ES-I3 (cell line): ENCODE results near the gene MEG3.

ENCODE experiments used
- H3K36me3 ChIP-seq: 2 replicates; pipeline ENCODE4 v1.6.1; 2013; ENCODE audit warnings: mild to moderate bottlenecking, low read length, control low read depth, moderate library complexity; ENCODE audit not compliant: insufficient read depth
- H3K4me1 ChIP-seq: 2 replicates; pipeline ENCODE4 v1.6.1; 2013; ENCODE audit warnings: mild to moderate bottlenecking, control low read depth, low read length; ENCODE audit not compliant: insufficient read depth
- H3K9ac ChIP-seq: 2 replicates; pipeline ENCODE4 v1.6.1; 2013; ENCODE audit warnings: low read depth, mild to moderate bottlenecking, low read length, moderate library complexity
- H3K9me3 ChIP-seq: 2 replicates; pipeline ENCODE4 v1.6.1; 2013; ENCODE audit warnings: mild to moderate bottlenecking, low read length, moderate library complexity; ENCODE audit not compliant: control insufficient read depth, insufficient read depth

The MEG3 gene

DNA sequence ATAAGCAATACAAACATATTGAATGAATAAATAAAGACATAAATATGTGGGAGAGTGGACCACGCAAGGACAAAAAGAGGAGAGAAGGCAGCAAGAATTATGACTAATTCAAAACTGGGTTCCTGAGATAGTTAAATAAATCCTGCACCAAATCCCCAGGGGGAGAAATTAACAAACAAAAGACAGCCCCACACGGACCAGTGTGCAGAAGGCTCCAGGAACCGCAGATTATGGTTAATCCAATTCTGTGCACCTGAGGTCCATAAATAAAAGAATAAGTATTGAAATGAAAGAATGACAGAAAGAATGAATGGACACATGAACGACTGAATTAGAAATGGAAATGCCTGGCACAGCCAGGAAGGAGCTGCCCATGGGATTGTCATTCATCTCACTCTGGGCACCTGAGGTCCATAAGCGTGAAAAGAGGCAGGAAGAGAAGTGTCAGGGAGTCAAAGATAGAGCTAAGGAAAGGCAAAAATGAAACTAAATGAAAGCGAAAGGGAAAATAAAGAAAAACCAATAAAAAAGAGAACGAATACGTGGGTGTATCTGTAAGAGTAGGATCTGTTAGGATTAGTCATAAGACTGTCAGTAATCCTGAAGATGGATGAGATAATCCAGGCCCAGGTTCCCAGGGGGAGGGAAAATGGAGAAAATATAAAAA is 23.3 kb downstream of the MEG3 start:
- Histone ChIP-seq H3K36me3 (no peaks in the 10 kb centered on the region), H3K9me3 (no peaks in the 10 kb centered on the region), H3K4me1 (no peaks in the 10 kb centered on the region), H3K9ac (no peak overlapping the region)

DNA sequence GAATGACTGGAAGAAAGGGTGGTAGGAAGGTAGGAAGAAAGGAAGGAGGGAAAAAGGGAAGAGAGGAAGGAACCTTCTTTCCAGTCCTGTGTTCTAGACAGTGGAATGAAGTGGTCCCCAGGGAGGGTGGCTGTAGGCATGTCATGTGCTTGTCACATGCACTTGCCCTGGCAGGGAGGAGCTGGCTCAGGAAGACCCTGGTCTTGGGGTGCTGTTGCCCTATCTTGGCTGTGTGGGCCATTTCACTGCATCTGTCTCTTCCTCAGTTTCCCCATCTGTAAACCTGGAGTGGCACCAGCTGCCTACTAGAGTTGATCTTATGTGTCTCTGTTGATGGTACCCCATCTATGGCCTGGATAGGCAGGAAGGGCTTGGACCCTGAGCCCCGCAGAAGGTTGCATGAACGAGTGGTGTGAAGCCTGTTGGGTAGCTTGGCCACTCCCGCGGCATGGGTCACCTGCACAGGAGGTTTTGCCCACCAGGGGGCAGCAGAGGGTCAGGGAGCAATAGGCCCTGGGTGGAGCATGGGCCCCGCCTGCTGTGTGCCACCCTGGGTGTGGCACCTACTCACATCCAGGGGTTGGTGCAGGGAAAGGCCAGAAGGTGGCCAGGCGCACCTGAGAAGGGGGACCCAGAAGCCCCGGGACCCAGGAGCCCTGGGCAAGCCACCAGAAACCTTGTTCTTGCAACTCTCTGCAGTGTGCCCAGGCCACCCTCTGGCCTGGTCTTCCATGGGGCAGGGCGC is 25.1 kb downstream of the MEG3 start:
- H3K4me1 ChIP-seq, result no peaks in the 10 kb centered on the region
- no peak overlapping the region for H3K9ac ChIP-seq
- H3K36me3 ChIP-seq, result no peaks in the 10 kb centered on the region
- H3K9me3 ChIP-seq, result no peaks in the 10 kb centered on the region

DNA sequence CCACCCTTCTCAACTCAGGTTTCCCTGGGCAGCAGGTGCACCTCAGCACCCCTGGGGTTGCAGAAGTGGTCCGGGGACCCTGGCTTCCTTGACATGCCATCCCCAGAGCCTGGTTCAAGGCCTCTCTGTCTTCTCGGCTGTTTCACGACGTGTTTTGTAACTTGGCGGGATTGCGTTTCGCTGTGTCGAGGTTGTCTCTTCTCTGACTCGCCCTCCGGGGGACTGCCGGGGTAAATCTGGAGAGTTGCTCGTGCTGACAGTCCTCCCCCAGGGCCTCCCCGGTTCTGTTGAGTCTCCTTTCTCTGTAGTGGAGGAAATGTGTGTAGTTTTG is 25.6 kb downstream of the MEG3 start:
- no peaks in the 10 kb centered on the region for H3K9me3 ChIP-seq
- no peaks in the 10 kb centered on the region for H3K36me3 ChIP-seq
- no peak overlapping the region for H3K9ac ChIP-seq
- no peaks in the 10 kb centered on the region for H3K4me1 ChIP-seq

DNA sequence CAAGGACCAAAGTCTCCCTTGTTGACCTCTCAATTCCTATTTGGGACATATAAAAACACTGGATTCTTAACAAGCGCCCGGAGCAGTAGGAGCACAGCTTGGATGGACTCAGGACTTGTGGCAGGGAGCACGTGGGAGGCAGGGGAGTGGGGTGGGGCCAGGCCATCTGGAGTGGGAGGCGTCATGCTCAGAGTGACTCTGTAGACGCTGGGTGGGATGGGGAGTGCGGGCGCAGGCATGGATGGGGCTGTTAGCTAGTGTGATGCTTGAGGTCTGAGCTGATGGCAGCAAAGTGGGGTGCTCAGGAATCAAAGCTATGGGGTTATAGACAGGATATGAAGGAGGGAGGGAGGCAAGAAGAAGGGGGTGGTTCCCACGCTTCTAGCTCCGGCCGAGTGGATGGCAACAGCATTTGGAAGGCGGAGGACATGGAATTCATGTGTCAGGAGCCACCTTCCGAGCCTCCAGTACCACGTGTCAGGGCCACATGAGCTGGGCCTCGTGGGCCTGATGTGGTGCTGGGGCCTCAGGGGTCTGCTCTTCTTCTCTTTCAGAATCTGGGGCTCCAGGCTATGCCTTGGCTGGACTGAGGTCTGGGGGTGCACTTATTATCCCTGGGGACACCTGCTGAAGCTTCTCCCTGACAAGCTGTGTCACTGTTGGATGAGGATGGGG is 26.2 kb downstream of the MEG3 start:
- H3K36me3 ChIP-seq, result no peaks in the 10 kb centered on the region

DNA sequence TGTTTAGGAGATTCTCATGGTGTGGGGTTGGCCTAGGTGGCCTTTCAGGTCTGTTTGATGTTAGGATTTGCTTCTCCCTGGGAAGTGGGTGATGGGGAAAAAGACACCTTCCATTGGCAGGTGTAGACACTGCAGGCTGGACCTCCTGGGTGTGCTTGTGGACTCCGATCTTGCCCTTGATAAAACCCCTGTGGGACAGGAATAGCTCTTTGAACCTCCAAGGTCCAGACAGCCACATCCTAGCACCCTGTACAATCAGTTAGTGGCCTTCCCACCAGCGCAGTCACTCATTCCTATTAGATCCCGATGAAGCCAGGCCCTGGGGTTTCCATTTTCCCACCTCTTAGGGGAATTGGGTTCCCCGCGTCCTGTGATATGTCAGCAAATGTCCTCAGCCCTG is 28.5 kb downstream of the MEG3 start:
- H3K9me3 ChIP-seq, result no peaks in the 10 kb centered on the region
- no peaks in the 10 kb centered on the region for H3K4me1 ChIP-seq
- H3K36me3 ChIP-seq, result no peaks in the 10 kb centered on the region
- no peak overlapping the region for H3K9ac ChIP-seq

More for the DNA sequence above, 26.2 kb downstream of the MEG3 start:
- H3K4me1 ChIP-seq, result no peaks in the 10 kb centered on the region
- no peaks in the 10 kb centered on the region for H3K9me3 ChIP-seq
- H3K9ac ChIP-seq, result no peak overlapping the region

DNA sequence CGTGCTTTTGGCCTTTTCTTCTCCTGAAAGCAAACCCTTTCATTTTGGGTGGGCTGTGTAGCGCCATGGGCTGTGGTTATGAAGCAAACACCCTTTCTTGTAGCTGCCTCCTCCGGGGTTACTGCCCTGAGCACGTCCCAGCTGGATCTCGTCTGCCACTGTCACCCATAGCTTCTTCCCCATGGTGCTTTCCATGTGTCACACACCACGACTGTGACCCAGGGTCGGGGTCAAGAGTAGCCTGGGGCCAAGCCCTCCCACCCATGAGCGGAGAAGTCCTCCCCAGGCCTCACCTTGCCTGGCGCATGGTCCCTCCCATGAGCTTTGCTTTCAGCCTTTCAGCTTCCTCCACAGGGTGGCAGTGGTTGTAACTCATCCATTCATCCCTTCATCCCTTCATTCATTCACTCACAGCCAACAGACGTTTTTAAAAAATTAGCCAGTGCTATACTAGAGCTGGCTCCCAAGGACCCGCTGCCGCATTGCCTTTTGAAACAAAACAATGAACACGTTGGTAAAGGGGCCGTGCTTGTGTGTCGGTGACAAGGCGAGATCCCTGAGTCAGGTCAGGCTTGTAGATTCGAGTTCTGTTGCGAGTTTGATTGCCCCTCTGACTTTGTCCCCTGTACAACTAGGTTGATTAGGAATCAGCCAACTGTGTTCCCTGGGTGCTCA is 29.5 kb downstream of the MEG3 start:
- H3K4me1 ChIP-seq, result no peaks in the 10 kb centered on the region
- H3K9ac ChIP-seq, result no peak overlapping the region
- no peaks in the 10 kb centered on the region for H3K9me3 ChIP-seq
- no peaks in the 10 kb centered on the region for H3K36me3 ChIP-seq

DNA sequence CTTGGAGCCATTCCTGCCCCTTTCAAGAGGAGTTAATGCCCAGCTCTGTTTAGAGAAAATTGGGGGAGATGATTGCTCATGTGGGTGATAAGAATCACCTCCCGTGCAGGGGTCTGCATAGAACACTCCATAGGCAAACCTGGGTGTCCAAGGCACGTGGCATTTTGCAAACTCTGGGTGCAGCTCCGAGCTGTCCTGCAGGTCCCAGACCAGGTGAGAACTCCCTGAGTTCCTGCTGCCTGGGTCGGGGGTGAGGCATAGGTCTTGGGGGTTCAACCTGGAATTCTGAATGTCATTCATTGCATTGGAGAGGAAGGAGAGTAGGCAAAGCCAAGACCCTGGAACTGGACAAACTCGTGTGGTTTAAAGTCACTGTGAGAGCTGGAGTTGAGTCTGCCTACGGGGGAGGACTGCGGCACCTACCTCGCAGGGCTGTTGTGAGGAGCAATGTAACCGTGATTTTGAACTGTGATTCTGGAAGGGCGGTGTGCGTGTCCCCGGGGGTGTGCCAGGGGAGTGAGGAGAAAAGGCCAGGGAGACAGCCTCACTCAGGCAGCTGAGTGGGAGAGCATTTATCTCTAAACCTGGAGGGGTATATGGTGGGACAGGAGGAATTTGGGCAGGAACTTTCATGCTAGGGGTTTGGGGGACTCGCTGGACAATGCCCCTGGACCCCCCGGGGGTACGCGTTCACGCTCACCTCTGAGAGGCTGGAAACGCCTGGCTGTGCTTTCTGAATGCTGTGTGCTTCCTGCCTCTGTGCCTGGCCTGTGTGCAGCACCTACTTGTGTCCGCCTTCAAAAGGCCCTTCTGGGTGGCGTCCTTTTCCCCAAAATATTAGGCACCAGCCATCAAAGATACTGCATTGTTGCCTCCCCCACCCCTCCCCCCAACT is 30.4 kb downstream of the MEG3 start:
- Histone ChIP-seq H3K9ac (no peak overlapping the region), H3K4me1 (no peaks in the 10 kb centered on the region), H3K9me3 (no peaks in the 10 kb centered on the region), H3K36me3 (no peaks in the 10 kb centered on the region)

DNA sequence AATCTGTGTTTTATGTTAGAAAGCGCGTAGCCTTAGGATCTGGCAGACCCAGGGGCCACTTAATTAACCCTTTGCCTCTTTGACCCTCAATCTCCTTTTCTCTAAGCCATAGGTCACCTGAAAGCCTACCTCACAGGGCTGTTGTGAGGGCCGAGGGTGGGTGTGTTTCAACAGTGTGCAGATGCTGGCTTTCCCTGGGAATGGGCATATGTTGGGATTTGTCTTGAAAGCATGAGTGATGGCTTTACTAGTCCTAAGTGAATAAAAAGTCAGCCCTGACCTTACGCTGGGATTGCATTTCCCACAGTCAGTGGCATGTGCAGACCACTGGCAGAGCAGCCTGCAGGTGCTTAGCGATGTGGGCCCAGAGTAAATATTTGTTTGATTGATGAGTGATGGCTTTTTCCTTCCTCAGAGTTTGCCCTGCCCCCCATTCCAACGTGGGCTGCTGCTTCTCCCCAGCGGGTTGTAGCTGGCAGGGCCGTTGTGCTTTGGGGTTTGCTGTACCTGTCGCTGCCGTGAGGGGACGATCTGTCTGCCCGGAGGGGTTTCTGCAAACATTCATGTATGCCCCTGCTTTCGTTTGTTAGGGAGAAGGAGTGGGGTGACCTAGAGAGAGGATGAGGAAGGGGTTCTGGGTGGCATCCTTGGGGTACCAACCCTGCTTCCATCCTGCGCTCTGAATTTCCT is 31.5 kb downstream of the MEG3 start:
- Histone ChIP-seq H3K4me1 (no peaks in the 10 kb centered on the region), H3K9ac (no peak overlapping the region), H3K9me3 (no peaks in the 10 kb centered on the region), H3K36me3 (no peaks in the 10 kb centered on the region)

DNA sequence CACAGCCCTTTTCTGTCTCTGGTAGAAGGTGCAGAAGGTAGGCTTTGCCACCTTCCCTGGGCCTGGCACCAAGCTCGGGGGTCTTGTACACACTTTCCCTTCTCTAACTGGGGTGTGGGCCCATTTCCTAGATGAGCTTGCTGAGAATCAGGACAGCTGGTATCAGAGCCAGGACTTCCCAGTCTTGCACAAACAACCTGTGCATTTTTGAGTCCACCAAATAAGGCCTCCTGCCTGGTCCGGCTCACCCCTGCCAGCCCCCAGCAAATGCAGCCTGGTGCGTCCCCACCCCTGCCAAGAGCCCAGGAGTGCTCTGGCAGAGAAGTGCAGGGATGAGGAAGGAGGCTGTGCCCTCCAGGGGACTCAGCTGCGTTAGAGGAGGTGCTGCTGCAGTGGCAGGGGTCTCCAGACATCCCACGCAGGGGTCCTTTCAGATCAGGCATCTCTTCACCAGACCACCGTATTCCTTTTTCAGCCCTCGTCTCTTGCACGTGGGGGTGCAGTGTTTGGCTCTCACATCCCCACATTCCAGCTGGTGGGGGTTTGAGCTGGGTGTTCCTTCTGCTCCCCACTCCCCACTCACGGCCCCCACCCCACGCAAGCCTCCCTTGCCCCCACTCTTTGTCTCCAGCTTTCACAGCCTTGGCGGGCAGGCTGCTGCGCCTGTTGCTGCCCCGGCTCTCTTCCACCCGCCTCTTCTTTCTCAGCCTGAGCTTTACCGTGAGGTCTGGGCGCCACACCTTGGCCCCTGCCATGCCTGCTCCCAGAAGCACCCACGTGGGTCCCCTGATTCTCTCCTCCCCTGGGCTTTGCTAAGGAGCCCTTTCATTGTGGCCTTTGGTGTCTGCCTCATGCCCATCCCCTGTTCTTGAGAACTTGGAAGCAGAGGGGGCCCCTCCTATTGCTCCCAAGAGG is 32.3 kb downstream of the MEG3 start:
- Histone ChIP-seq H3K36me3 (no peaks in the 10 kb centered on the region), H3K9me3 (no peaks in the 10 kb centered on the region), H3K4me1 (no peaks in the 10 kb centered on the region), H3K9ac (no peak overlapping the region)

DNA sequence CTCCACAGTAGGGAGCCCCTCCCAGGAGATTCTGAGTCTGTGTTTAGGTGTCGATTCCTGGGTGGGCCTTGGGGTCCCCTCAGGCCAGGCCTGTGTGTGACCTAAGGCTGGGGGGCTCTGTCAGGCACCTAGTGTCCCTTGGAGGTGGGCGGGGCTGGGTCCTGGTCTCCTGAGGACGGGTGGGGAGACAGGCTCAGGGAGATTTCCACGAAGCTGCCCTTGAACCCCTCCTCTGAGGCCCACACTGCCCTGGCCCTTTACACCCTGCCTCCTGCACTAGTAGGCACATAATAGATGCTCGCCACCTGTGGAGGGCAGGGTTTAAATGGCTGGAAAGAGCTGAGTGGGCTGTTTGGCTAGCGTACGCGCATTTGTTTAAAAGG is 32.9 kb downstream of the MEG3 start:
- Histone ChIP-seq H3K9ac (no peak overlapping the region), H3K4me1 (no peaks in the 10 kb centered on the region), H3K9me3 (no peaks in the 10 kb centered on the region), H3K36me3 (no peaks in the 10 kb centered on the region)

DNA sequence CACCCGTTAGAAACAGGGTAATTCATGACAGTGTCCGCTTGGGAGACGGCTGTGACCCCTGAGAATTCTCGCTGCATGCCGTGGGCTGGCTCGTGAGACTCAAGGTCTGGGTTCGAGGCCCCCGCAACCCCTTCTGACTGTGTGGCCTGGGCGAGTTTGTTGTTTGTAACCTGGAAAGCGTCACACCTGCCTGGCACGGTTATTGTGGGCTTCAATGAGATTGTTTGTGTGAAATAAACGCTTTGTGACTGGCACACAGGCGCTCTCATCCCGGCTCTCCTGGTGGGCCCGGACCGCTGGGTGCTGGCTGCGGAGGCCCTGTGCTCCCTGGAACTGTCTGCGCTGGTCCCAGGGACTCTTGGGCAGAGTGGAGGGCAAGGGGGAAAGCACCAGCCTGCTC is 33.9 kb downstream of the MEG3 start:
- no peaks in the 10 kb centered on the region for H3K4me1 ChIP-seq
- H3K9me3 ChIP-seq, result no peaks in the 10 kb centered on the region
- H3K9ac ChIP-seq, result no peak overlapping the region
- H3K36me3 ChIP-seq, result no peaks in the 10 kb centered on the region

DNA sequence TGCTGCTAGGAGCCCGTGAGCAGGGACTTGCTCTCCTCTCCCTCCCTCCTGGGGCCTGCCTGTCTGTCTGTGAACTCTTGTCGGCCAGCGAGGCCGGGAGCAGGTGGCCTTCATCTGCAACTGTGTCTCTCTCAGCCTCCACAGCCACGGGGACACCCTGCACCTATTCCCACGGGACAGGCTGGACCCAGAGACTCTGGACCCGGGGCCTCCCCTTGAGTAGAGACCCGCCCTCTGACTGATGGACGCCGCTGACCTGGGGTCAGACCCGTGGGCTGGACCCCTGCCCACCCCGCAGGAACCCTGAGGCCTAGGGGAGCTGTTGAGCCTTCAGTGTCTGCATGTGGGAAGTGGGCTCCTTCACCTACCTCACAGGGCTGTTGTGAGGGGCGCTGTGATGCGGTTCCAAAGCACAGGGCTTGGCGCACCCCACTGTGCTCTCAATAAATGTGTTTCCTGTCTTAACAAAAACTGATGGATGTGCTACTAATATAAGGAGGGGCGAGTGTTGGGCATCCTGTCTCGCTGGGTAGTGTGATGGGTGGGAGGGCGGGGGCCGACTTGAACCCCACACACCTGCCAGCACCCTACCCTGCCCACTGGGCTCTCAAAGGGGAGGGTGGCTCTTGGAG is 34.8 kb downstream of the MEG3 start:
- Histone ChIP-seq H3K4me1 (no peaks in the 10 kb centered on the region), H3K9ac (no peak overlapping the region), H3K9me3 (no peaks in the 10 kb centered on the region), H3K36me3 (no peaks in the 10 kb centered on the region)
